IPS-11a (cell line): ENCODE results near the gene PIP.
"Not testable (repeated sequence)": the region's sequence is repeated elsewhere in the genome, so short reads cannot be mapped to it uniquely, and the experiment has no call there.

ENCODE experiments used
- H3K4me3 ChIP-seq: one replicate; pipeline ENCODE4 v1.5.1; 2013; ENCODE audit warnings: low read depth, low read length, control low read depth

The PIP gene

GRCh38 chr7:143176128-143176527 is 44.3 kb downstream of the PIP start:
- no peak overlapping the region for H3K4me3 ChIP-seq

- no peak overlapping the region for H3K4me3 ChIP-seq
These were observed 45.7 kb downstream of the PIP start for GRCh38 chr7:143177374-143178119.

GRCh38 chr7:143180771-143181170 is 48.9 kb downstream of the PIP start:
- H3K4me3 ChIP-seq: not testable (repeated sequence)

GRCh38 chr7:143181349-143181748 is 49.5 kb downstream of the PIP start:
- no peak overlapping the region for H3K4me3 ChIP-seq

GRCh38 chr7:143183024-143183423 is 51.1 kb downstream of the PIP start, which contains the start of gene TAS2R39:
Gene TAS2R39, plus strand, starts transcription at chr7:143183419. Its CDS starts 0 bp downstream, at chr7:143183419.
- no peak within 1 kb of the TSS for H3K4me3 ChIP-seq

- H3K4me3 ChIP-seq: no peak overlapping the region
These were observed 53.7 kb downstream of the PIP start for GRCh38 chr7:143185551-143185950.

GRCh38 chr7:143188994-143189393 is 57.1 kb downstream of the PIP start:
- H3K4me3 ChIP-seq: no peak overlapping the region
